HL-60 (cell line): ENCODE results near the gene NDUFV1.

Source experiments
- GABPA ChIP-seq: IDR thresholded peaks from 2 replicates; pipeline ENCODE4 v1.6.1; 2012; ENCODE audit warnings: low read depth
- POLR2AphosphoS5 ChIP-seq: IDR thresholded peaks from 2 replicates; pipeline ENCODE4 v1.6.1; 2012; ENCODE audit warnings: low read depth
- SPI1 ChIP-seq: IDR thresholded peaks from 2 replicates; pipeline ENCODE4 v1.6.1; 2012; ENCODE audit warnings: low read depth, mild to moderate bottlenecking, borderline replicate concordance
- TF ChIP-seq, protein P1 (sequence below): IDR thresholded peaks from one replicate; pipeline ENCODE4 v1.5.1; 2011; ENCODE audit warnings: low read length, control low read depth, inconsistent platforms; ENCODE audit not compliant: insufficient read depth
- TF ChIP-seq, protein P2 (sequence below): IDR thresholded peaks from 2 replicates; pipeline ENCODE4 v1.6.1; 2012; ENCODE audit warnings: low read depth; ENCODE audit not compliant: insufficient replicate concordance

DNA sequence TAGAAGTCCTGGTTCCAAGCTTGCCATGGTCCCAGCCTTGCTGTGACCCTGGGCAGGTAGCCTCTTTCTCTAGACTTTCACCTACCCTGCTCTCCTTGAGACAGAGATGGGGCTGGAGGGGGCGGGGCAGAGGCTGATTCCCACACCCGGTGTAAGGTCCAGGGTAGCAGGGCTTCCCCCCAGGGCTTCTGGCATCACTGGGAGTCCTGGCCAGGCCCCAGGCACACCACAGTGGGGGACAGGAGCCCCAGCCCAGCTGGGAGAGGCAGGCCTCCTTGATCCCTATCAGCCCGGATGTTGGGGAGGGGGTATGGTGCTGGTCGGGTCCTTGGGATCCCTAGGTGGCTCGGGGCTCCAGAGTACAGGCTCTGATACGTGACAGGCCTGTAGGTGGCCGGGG, 24.7 kb downstream of the NDUFV1 start:
- TF ChIP-seq, protein P1, sequence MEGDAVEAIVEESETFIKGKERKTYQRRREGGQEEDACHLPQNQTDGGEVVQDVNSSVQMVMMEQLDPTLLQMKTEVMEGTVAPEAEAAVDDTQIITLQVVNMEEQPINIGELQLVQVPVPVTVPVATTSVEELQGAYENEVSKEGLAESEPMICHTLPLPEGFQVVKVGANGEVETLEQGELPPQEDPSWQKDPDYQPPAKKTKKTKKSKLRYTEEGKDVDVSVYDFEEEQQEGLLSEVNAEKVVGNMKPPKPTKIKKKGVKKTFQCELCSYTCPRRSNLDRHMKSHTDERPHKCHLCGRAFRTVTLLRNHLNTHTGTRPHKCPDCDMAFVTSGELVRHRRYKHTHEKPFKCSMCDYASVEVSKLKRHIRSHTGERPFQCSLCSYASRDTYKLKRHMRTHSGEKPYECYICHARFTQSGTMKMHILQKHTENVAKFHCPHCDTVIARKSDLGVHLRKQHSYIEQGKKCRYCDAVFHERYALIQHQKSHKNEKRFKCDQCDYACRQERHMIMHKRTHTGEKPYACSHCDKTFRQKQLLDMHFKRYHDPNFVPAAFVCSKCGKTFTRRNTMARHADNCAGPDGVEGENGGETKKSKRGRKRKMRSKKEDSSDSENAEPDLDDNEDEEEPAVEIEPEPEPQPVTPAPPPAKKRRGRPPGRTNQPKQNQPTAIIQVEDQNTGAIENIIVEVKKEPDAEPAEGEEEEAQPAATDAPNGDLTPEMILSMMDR: no peak
- TF ChIP-seq POLR2AphosphoS5: no peak
- no peak for TF ChIP-seq GABPA
- TF ChIP-seq, protein P2, sequence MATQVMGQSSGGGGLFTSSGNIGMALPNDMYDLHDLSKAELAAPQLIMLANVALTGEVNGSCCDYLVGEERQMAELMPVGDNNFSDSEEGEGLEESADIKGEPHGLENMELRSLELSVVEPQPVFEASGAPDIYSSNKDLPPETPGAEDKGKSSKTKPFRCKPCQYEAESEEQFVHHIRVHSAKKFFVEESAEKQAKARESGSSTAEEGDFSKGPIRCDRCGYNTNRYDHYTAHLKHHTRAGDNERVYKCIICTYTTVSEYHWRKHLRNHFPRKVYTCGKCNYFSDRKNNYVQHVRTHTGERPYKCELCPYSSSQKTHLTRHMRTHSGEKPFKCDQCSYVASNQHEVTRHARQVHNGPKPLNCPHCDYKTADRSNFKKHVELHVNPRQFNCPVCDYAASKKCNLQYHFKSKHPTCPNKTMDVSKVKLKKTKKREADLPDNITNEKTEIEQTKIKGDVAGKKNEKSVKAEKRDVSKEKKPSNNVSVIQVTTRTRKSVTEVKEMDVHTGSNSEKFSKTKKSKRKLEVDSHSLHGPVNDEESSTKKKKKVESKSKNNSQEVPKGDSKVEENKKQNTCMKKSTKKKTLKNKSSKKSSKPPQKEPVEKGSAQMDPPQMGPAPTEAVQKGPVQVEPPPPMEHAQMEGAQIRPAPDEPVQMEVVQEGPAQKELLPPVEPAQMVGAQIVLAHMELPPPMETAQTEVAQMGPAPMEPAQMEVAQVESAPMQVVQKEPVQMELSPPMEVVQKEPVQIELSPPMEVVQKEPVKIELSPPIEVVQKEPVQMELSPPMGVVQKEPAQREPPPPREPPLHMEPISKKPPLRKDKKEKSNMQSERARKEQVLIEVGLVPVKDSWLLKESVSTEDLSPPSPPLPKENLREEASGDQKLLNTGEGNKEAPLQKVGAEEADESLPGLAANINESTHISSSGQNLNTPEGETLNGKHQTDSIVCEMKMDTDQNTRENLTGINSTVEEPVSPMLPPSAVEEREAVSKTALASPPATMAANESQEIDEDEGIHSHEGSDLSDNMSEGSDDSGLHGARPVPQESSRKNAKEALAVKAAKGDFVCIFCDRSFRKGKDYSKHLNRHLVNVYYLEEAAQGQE: no peak
- no peak for TF ChIP-seq SPI1
